ENCODE data around the gene TRIM43.
"Not testable (repeated sequence)": the region's sequence is repeated elsewhere in the genome, so short reads cannot be mapped to it uniquely, and the experiment has no call there.

Gene TRIM43

GRCh38 chr2:95591701-95592100 is at the start of gene TRIM43:
Gene TRIM43, plus strand, starts transcription at chr2:95592001. Its CDS starts 2,023 bp downstream, at chr2:95594024.
- H3K27ac ChIP-seq; H3K4me1 ChIP-seq; H3K27me3 ChIP-seq; H3K4me3 ChIP-seq; H3K9me3 ChIP-seq (replicated peaks in 1 of 11); H3K4me2 ChIP-seq; H3K36me3 ChIP-seq; H4K20me1 ChIP-seq; H3K9ac ChIP-seq: not testable (repeated sequence)

- no peak overlapping the region for H3K9ac ChIP-seq
Observed at GRCh38 chr2:95551055-95551568, 40.7 kb upstream of the TRIM43 start.

GRCh38 chr2:95552911-95553310 is 38.9 kb upstream of the TRIM43 start:
- H3K36me3 ChIP-seq = no peaks in the 10 kb centered on the region
- no peak for TF ChIP-seq Cebpa-rat (IDR thresholded peaks at IDR 0.05)
- H3K9ac ChIP-seq = no peak overlapping the region
- no peaks in the 10 kb centered on the region for H3K9me3 ChIP-seq (replicated peaks in 1 of 11)
- H3K4me2 ChIP-seq = no peak overlapping the region
- no peaks in the 10 kb centered on the region for H4K20me1 ChIP-seq
- no peak overlapping the region for H3K27ac ChIP-seq
- no peak overlapping the region for H3K4me3 ChIP-seq
- H3K27me3 ChIP-seq = no peaks in the 10 kb centered on the region
- no peaks in the 10 kb centered on the region for H3K4me1 ChIP-seq

More at GRCh38 chr2:95551055-95551568, 40.7 kb upstream of the TRIM43 start:
- no peak for TF ChIP-seq Cebpa-rat (IDR thresholded peaks at IDR 0.05)
- Histone ChIP-seq H3K9me3 (replicated peaks in 1 of 11) (no peaks in the 10 kb centered on the region), H3K27me3 (no peaks in the 10 kb centered on the region), H3K36me3 (no peaks in the 10 kb centered on the region), H4K20me1 (no peaks in the 10 kb centered on the region), H3K4me3 (no peak overlapping the region), H3K27ac (no peak overlapping the region), H3K4me2 (no peak overlapping the region), H3K4me1 (no peaks in the 10 kb centered on the region)

GRCh38 chr2:95569170-95569569 is 22.6 kb upstream of the TRIM43 start:
- H4K20me1 ChIP-seq = no peaks in the 10 kb centered on the region
- H3K27me3 ChIP-seq = no peaks in the 10 kb centered on the region
- H3K27ac ChIP-seq = no peak overlapping the region
- no peak overlapping the region for H3K4me2 ChIP-seq
- no peak overlapping the region for H3K4me3 ChIP-seq
- H3K9me3 ChIP-seq (replicated peaks in 1 of 11) = no peaks in the 10 kb centered on the region
- no peak overlapping the region for H3K9ac ChIP-seq
- TF ChIP-seq Cebpa-rat (IDR thresholded peaks at IDR 0.05) = no peak
- no peaks in the 10 kb centered on the region for H3K4me1 ChIP-seq
- H3K36me3 ChIP-seq = no peaks in the 10 kb centered on the region

- Histone ChIP-seq H3K36me3 (no peaks in the 10 kb centered on the region), H3K27me3 (no peaks in the 10 kb centered on the region), H4K20me1 (no peaks in the 10 kb centered on the region), H3K4me3 (no peak overlapping the region), H3K27ac (no peak overlapping the region), H3K9ac (no peak overlapping the region), H3K9me3 (replicated peaks in 1 of 11) (no peaks in the 10 kb centered on the region), H3K4me1 (no peaks in the 10 kb centered on the region), H3K4me2 (no peak overlapping the region)
- no peak for TF ChIP-seq Cebpa-rat (IDR thresholded peaks at IDR 0.05)
Observed at GRCh38 chr2:95573866-95574265, 17.9 kb upstream of the TRIM43 start.

GRCh38 chr2:95574506-95574905 is 17.3 kb upstream of the TRIM43 start:
- Histone ChIP-seq H3K27me3 (no peaks in the 10 kb centered on the region), H3K9ac (no peak overlapping the region), H3K9me3 (replicated peaks in 1 of 11) (no peaks in the 10 kb centered on the region), H3K4me1 (no peaks in the 10 kb centered on the region), H3K4me3 (no peak overlapping the region), H3K36me3 (no peaks in the 10 kb centered on the region), H4K20me1 (no peaks in the 10 kb centered on the region), H3K27ac (no peak overlapping the region), H3K4me2 (no peak overlapping the region)
- TF ChIP-seq Cebpa-rat (IDR thresholded peaks at IDR 0.05) = no peak

- Histone ChIP-seq H3K27ac (no peak overlapping the region), H3K9me3 (replicated peaks in 1 of 11) (no peaks in the 10 kb centered on the region), H3K9ac (no peak overlapping the region), H3K4me1 (no peaks in the 10 kb centered on the region), H4K20me1 (no peaks in the 10 kb centered on the region), H3K4me2 (no peak overlapping the region), H3K4me3 (no peak overlapping the region), H3K36me3 (no peaks in the 10 kb centered on the region), H3K27me3 (no peaks in the 10 kb centered on the region)
- TF ChIP-seq Cebpa-rat (IDR thresholded peaks at IDR 0.05) = no peak
Observed at GRCh38 chr2:95575857-95576256, 15.9 kb upstream of the TRIM43 start.

GRCh38 chr2:95578539-95578938 is 13.3 kb upstream of the TRIM43 start:
- H3K4me1 ChIP-seq = no peaks in the 10 kb centered on the region
- H3K27ac ChIP-seq = no peak overlapping the region
- H3K9me3 ChIP-seq (replicated peaks in 1 of 11) = no peaks in the 10 kb centered on the region
- no peaks in the 10 kb centered on the region for H3K36me3 ChIP-seq
- no peaks in the 10 kb centered on the region for H3K27me3 ChIP-seq
- no peak for TF ChIP-seq Cebpa-rat (IDR thresholded peaks at IDR 0.05)
- no peak overlapping the region for H3K4me3 ChIP-seq
- no peak overlapping the region for H3K4me2 ChIP-seq
- no peaks in the 10 kb centered on the region for H4K20me1 ChIP-seq
- no peak overlapping the region for H3K9ac ChIP-seq

GRCh38 chr2:95583545-95583944 is 8.3 kb upstream of the TRIM43 start:
- H3K27ac ChIP-seq; H4K20me1 ChIP-seq; H3K4me2 ChIP-seq; H3K4me3 ChIP-seq; H3K9me3 ChIP-seq (replicated peaks in 1 of 11); H3K27me3 ChIP-seq; H3K36me3 ChIP-seq; H3K9ac ChIP-seq; H3K4me1 ChIP-seq: not testable (repeated sequence)

GRCh38 chr2:95584321-95584720 is 7.5 kb upstream of the TRIM43 start:
- not testable (repeated sequence) for H3K4me2 ChIP-seq; H3K4me3 ChIP-seq; H3K27ac ChIP-seq; H3K36me3 ChIP-seq; H3K4me1 ChIP-seq; H3K9me3 ChIP-seq (replicated peaks in 1 of 11); H4K20me1 ChIP-seq; H3K9ac ChIP-seq; H3K27me3 ChIP-seq

GRCh38 chr2:95589777-95590536 is 1.8 kb upstream of the TRIM43 start:
- not testable (repeated sequence) for H4K20me1 ChIP-seq; H3K4me2 ChIP-seq; H3K9ac ChIP-seq; H3K9me3 ChIP-seq (replicated peaks in 1 of 11); H3K27ac ChIP-seq; H3K36me3 ChIP-seq; H3K4me1 ChIP-seq; H3K27me3 ChIP-seq; H3K4me3 ChIP-seq

- not testable (repeated sequence) for H3K27ac ChIP-seq; H3K36me3 ChIP-seq; H3K4me1 ChIP-seq; H3K9ac ChIP-seq; H3K4me2 ChIP-seq; H3K4me3 ChIP-seq; H4K20me1 ChIP-seq; H3K9me3 ChIP-seq (replicated peaks in 1 of 11); H3K27me3 ChIP-seq
Observed at GRCh38 chr2:95592973-95593372, 1.2 kb downstream of the TRIM43 start.

- H3K27me3 ChIP-seq; H3K4me2 ChIP-seq; H3K9ac ChIP-seq; H3K9me3 ChIP-seq (replicated peaks in 1 of 11); H3K4me3 ChIP-seq; H3K36me3 ChIP-seq; H4K20me1 ChIP-seq; H3K27ac ChIP-seq; H3K4me1 ChIP-seq: not testable (repeated sequence)
Observed at GRCh38 chr2:95595012-95595411, 3.2 kb downstream of the TRIM43 start.

GRCh38 chr2:95601301-95601700 is 9.5 kb downstream of the TRIM43 start:
- H3K9ac ChIP-seq; H3K4me1 ChIP-seq; H3K27ac ChIP-seq; H3K4me3 ChIP-seq; H3K4me2 ChIP-seq; H3K27me3 ChIP-seq; H4K20me1 ChIP-seq; H3K9me3 ChIP-seq (replicated peaks in 1 of 11); H3K36me3 ChIP-seq: not testable (repeated sequence)

Measured in BLaER1 treated with 17β-estradiol and CSF1 and Interleukin-3, amounts not matched to agents 10 nM and 100 nM (cell line).